AG04449 (cell line): Measurements from ENCODE around the gene TAF4B.

Experiments
- CTCF ChIA-PET: fragments of 350-600 bp; formaldehyde crosslinking; extraction: SDS; loops from one replicate; lab custom pipeline; 2021; ENCODE audit warnings: antibody characterized with exemption; lab: Yijun Ruan, JAX
- POLR2A ChIA-PET: fragments of 400-600, 350-600 bp; formaldehyde crosslinking; extraction: SDS; loops from one replicate; lab custom pipeline; 2020; ENCODE audit warnings: antibody characterized with exemption, inconsistent platforms; lab: Yijun Ruan, JAX
- DNase-seq: peaks from one replicate; pipeline ENCODE4 v3.0.0-alpha.2; 2010; ENCODE audit warnings: low read depth, low spot score
- H3K4me3 ChIP-seq: 2 replicates; pipeline ENCODE4 v1.5.1; 2011; ENCODE audit warnings: low read depth, mild to moderate bottlenecking, control low read depth, low read length
- TF ChIP-seq, protein P1 (sequence below): IDR thresholded peaks from one replicate; pipeline ENCODE4 v1.5.1; 2011; ENCODE audit warnings: mild to moderate bottlenecking, moderate library complexity, low read length, control low read depth, inconsistent platforms; ENCODE audit not compliant: insufficient read depth; ENCODE audit errors: missing control alignments

Gene TAF4B

DNA sequence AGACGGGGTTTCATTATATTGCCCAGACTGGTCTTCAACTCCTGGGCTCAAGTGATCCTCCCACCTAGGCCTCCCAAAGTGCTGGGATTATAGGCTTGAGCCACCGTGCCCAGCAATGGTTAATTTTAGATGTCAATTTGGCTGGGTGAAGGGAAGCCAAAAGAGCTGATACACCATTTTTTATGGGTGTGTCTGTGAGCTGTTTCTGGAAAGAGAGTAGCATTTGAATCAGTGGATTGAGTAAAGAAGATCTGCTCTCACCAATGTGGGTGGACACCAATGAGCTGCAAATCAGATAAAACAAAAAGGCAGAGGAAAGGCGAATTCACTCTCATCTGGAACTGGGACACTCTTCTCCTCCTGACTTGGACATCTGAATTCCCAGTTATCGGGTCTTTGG is 16.1 kb upstream of the TAF4B start:
- POLR2A ChIA-PET, result no interaction called here
- no peak overlapping the region for H3K4me3 ChIP-seq
- CTCF ChIA-PET, result no interaction called here
- TF ChIP-seq, protein P1, sequence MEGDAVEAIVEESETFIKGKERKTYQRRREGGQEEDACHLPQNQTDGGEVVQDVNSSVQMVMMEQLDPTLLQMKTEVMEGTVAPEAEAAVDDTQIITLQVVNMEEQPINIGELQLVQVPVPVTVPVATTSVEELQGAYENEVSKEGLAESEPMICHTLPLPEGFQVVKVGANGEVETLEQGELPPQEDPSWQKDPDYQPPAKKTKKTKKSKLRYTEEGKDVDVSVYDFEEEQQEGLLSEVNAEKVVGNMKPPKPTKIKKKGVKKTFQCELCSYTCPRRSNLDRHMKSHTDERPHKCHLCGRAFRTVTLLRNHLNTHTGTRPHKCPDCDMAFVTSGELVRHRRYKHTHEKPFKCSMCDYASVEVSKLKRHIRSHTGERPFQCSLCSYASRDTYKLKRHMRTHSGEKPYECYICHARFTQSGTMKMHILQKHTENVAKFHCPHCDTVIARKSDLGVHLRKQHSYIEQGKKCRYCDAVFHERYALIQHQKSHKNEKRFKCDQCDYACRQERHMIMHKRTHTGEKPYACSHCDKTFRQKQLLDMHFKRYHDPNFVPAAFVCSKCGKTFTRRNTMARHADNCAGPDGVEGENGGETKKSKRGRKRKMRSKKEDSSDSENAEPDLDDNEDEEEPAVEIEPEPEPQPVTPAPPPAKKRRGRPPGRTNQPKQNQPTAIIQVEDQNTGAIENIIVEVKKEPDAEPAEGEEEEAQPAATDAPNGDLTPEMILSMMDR, result no peak
- DNase-seq, result no peak

DNA sequence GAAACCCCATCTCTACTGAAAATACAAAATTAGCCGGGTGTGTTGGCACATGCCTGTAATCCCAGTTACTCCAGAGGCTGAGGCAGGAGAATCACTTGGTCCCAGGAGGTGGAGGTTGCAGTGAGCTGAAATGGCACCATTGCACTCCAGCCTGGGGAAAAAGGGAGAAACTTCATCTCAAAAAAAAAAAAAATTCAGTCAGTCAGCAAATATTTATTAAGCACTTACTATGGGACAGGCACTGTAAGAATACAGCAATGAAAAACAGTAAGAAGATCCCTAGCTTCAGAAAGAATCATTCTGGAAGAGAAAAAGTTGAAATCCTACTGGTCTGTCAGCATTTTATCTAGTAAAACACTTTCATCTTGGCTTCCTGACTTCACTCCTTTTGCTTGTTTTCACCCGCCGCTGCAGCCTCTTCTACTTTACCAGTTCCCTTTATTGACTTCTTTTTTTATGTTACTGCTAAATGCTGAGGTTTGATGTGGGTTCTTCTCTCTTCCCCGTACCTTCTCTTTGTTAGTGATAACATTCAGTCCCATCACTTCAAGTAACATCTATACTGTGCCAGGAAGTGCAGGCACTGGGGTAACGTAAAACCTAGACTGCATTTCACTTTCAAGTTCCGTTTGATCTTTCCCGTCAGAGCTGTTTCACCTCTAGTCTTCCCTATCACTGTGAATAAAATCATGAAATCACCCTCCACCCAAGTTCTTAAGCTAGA is 10.8 kb upstream of the TAF4B start:
- TF ChIP-seq, protein P1, result no peak
- POLR2A ChIA-PET, result no interaction called here
- no peak for DNase-seq
- no peak overlapping the region for H3K4me3 ChIP-seq
- CTCF ChIA-PET, result no interaction called here

DNA sequence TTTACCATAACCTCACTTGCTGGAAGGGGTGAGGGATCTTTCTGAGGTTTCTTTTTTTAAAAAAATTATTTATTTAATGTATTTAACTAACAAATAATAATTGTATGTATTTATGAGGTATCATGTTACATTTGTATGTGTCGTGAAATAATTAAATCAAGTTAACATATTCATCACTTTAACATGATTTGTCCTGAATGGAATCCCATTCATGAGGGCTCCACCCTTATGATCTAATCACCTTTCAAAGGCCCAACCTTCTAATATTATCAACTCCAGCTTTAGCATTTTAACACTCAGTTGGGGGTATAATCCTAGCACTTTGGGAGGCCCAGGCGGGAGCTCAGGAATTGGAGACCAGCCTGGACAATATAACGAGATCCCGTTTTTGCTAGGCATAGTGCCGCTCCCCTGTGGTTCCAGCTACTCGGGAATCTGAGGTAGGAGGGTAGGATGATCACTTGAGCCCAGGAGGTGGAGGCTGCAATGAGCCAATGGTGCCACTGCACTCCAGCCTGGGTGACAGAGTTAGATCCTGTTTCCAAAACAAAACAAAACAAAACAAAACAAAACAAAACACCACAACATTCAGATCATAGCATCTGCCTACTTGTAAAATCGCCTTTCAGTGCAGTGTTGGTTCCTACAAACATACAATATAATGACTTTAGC is 1.1 kb upstream of the TAF4B start:
- no peak for DNase-seq
- POLR2A ChIA-PET, result no interaction called here
- H3K4me3 ChIP-seq, result no peak overlapping the region
- TF ChIP-seq, protein P1, result no peak
- CTCF ChIA-PET, result no interaction called here

DNA sequence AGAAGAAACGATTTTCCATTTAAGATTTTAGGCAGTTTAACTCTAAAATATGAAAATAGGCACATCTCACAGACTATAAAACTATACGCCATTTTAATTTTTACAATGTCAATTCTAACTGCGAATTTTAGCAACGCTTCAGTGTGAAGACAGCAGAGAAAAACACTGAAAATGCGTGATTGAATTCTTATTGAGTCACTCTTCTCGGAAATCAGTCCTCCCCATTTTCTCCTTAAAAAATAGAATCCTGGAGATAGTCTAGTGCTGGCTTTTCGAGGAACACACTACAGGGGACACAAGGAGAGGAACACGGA is 373 bp upstream of the TAF4B start:
- ChIA-PET POLR2A (no interaction called here), CTCF (no interaction called here)
- TF ChIP-seq, protein P1, result no peak
- H3K4me3 ChIP-seq, result peak overlapping the region; percentile 71
- no peak for DNase-seq

DNA sequence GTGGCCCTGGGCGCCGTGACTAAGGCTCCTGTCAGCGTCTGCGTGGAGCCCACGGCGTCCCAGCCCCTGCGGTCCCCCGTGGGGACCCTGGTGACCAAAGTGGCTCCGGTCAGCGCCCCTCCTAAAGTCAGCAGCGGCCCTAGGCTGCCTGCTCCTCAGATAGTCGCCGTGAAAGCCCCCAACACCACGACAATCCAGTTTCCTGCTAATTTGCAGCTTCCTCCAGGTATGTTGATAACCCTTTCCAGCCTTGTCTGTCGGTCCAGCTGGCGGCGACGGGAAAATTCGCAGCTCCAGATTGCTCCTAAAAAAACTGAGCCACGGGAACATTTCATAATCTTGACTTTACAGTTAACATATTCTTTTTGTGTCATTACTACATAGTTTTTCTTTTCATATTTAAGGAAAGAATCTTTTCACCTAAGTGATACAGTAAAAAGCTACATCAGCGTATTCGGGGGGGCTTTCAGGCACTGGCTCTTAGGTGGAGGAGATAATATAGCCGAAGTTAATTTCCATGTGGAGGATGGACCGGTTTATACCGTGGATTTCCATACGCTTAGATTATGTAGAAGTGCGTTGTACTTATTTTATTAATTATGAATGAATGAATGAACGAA is 916 bp downstream of the TAF4B start:
- TF ChIP-seq, protein P1, result no peak
- ChIA-PET POLR2A (no interaction called here), CTCF (no interaction called here)
- DNase-seq, result no peak
- H3K4me3 ChIP-seq, result peak overlapping the region; percentile 71

DNA sequence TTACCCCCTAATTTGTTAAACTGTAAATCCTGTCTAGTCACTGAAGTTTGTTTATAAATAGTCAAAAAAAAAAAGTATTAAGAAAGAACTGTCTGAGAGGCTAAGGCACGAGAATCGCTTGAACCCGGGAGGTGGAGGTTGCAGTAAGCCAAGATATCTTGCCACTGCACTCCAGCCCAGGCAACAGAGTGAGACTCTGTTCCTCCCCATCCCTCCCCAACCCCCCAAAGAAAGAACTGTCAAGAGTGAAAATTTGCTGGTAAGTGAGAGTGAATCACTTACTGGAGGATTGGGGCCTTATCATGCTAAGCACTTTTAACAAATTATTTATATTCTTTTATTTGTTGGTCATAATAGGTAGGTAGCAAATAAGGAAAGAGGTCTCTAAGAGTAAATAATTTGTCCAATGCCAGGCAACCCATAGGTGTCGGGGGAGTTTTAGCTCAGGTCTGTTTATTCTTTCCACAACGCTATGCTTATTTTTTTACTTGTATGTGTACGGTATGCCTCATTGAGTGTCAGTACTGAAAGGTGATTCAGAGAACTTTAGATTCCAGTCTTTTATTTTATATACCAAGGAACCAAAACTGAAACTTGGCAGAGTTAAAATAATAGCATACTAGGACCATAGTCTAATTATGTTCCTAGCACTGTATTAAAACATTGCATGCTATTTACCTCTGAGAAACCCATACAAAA is 2.5 kb downstream of the TAF4B start:
- TF ChIP-seq, protein P1, result no peak
- CTCF ChIA-PET, result no interaction called here
- POLR2A ChIA-PET, result no interaction called here
- DNase-seq, result no peak
- no peak overlapping the region for H3K4me3 ChIP-seq
